WTC11 (cell line): ENCODE data around the gene MED12. TPM values are rescaled to one million over a fixed set of nuclear protein-coding genes. Genes with fewer than 3 reads are reported as not detected.

Experiments used
- ATAC-seq: fragments of 200-7000 bp; cut with Tn5 transposase; 2 replicates; pipeline ENCODE4 v1.10.0; 2021; ENCODE audit warnings: mild to moderate bottlenecking, moderate library complexity
- CTCF ChIA-PET: fragments of 300-600 bp; sonication (Branson Sonifier 250); formaldehyde crosslinking; loops from one replicate; lab custom pipeline; 2021; ENCODE audit warnings: antibody characterized with exemption; lab: Charles Lee
- POLR2A ChIA-PET: fragments of 350-600 bp; sonication (Branson Sonifier 250); formaldehyde crosslinking; loops from one replicate; lab custom pipeline; 2021; ENCODE audit warnings: antibody characterized with exemption; lab: Charles Lee
- DNase-seq: peaks from one replicate; pipeline ENCODE4 v3.0.0; 2021; ENCODE audit warnings: low spot score
- H3K27ac Mint-ChIP-seq: 2 replicates; pipeline ENCODE4 v1.8.0; 2021; ENCODE audit warnings: mixed read lengths
- H3K27me3 Mint-ChIP-seq: 2 replicates; pipeline ENCODE4 v1.8.0; 2021; ENCODE audit warnings: low read depth, mild to moderate bottlenecking, moderate library complexity, mixed read lengths
- H3K36me3 Mint-ChIP-seq: 2 replicates; pipeline ENCODE4 v1.8.0; 2021; ENCODE audit warnings: mixed read lengths
- H3K4me1 Mint-ChIP-seq: 2 replicates; pipeline ENCODE4 v1.8.0; 2022; ENCODE audit warnings: mixed read lengths
- H3K4me3 Mint-ChIP-seq: 2 replicates; pipeline ENCODE4 v1.8.0; 2021; ENCODE audit warnings: mild to moderate bottlenecking, moderate library complexity, mixed read lengths
- H3K9me3 Mint-ChIP-seq: 2 replicates; pipeline ENCODE4 v1.8.0; 2021; ENCODE audit warnings: mixed read lengths
- E2F5 ChIP-seq: sonication (generic); formaldehyde crosslinking; IDR thresholded peaks from 2 replicates; pipeline ENCODE4 v1.8.1; 2022; ENCODE audit warnings: mild to moderate bottlenecking, moderate library complexity, missing genetic modification reagents
- EMX1 ChIP-seq: fragments of 250-450 bp; sonication (Bioruptor Pico); IDR thresholded peaks from 2 replicates; pipeline ENCODE4 v1.8.0; 2021; ENCODE audit warnings: mild to moderate bottlenecking
- FOXP1 ChIP-seq: sonication (generic); formaldehyde crosslinking; IDR thresholded peaks from 2 replicates; pipeline ENCODE4 v1.8.0; 2022; ENCODE audit warnings: missing genetic modification reagents, mild to moderate bottlenecking, moderate library complexity, borderline replicate concordance
- FOXP4 ChIP-seq: sonication (generic); formaldehyde crosslinking; IDR thresholded peaks from 2 replicates; pipeline ENCODE4 v1.8.0; 2022; ENCODE audit warnings: mild to moderate bottlenecking, missing genetic modification reagents
- GRHL2 ChIP-seq: fragments of 250-450 bp; sonication (Bioruptor Pico); IDR thresholded peaks from 2 replicates; pipeline ENCODE4 v1.8.0; 2022; ENCODE audit warnings: mild to moderate bottlenecking, moderate library complexity; ENCODE audit not compliant: insufficient replicate concordance, severe bottlenecking
- HMGXB4 ChIP-seq: sonication (generic); formaldehyde crosslinking; IDR thresholded peaks from 2 replicates; pipeline ENCODE4 v1.8.1; 2023; ENCODE audit warnings: mild to moderate bottlenecking, moderate library complexity, missing genetic modification reagents
- IRF2 ChIP-seq: sonication (generic); formaldehyde crosslinking; IDR thresholded peaks from 2 replicates; pipeline ENCODE4 v1.8.0; 2022; ENCODE audit warnings: low read depth, missing genetic modification reagents, borderline replicate concordance
- JAZF1 ChIP-seq: fragments of 250-450 bp; sonication (Bioruptor Pico); IDR thresholded peaks from 2 replicates; pipeline ENCODE4 v1.9.0; 2021; ENCODE audit warnings: moderate library complexity, mild to moderate bottlenecking, inconsistent platforms
- PRRX2 ChIP-seq: fragments of 250-450 bp; sonication (Bioruptor Pico); IDR thresholded peaks from 2 replicates; pipeline ENCODE4 v1.8.0; 2021; ENCODE audit warnings: mild to moderate bottlenecking
- SMAD3 ChIP-seq: sonication (generic); formaldehyde crosslinking; IDR thresholded peaks from 2 replicates; pipeline ENCODE4 v1.8.0; 2022; ENCODE audit warnings: missing genetic modification reagents, mild to moderate bottlenecking, borderline replicate concordance
- SOX15 ChIP-seq: fragments of 250-450 bp; sonication (Bioruptor Pico); IDR thresholded peaks from 2 replicates; pipeline ENCODE4 v1.9.0; 2021; ENCODE audit warnings: mild to moderate bottlenecking
- ZBTB21 ChIP-seq: sonication (generic); formaldehyde crosslinking; IDR thresholded peaks from 2 replicates; pipeline ENCODE4 v1.8.1; 2023; ENCODE audit warnings: mild to moderate bottlenecking, missing genetic modification reagents, borderline replicate concordance
- ZNF317 ChIP-seq: sonication (generic); formaldehyde crosslinking; IDR thresholded peaks from 2 replicates; pipeline ENCODE4 v1.8.1; 2023; ENCODE audit warnings: low read depth, mild to moderate bottlenecking, moderate library complexity, missing genetic modification reagents, borderline replicate concordance
- ZNF416 ChIP-seq: fragments of 250-450 bp; sonication (Bioruptor Pico); IDR thresholded peaks from 2 replicates; pipeline ENCODE4 v1.9.0; 2021; ENCODE audit warnings: mild to moderate bottlenecking, inconsistent platforms
- ZNF671 ChIP-seq: fragments of 250-450 bp; sonication (Bioruptor Pico); IDR thresholded peaks from 2 replicates; pipeline ENCODE4 v1.8.0; 2021; ENCODE audit warnings: mild to moderate bottlenecking
- total RNA-seq: library from RNA; stranded (reverse); gene quantifications from 3 replicates; pipeline ENCODE4 v1.2.3, GENCODE V29; 2021
- TF ChIP-seq, protein P1 (sequence below): fragments of 200-600 bp; IDR thresholded peaks from 2 replicates; pipeline ENCODE4 v1.8.0; 2022; ENCODE audit warnings: antibody characterized with exemption
- TF ChIP-seq, protein P2 (sequence below): sonication (generic); formaldehyde crosslinking; IDR thresholded peaks from 2 replicates; pipeline ENCODE4 v1.8.1; 2022; ENCODE audit warnings: low read depth, missing genetic modification reagents, borderline replicate concordance
- TF ChIP-seq, protein P3 (sequence below): fragments of 250-450 bp; sonication (Bioruptor Pico); IDR thresholded peaks from 2 replicates; pipeline ENCODE4 v1.8.0; 2021; ENCODE audit warnings: mild to moderate bottlenecking
- TF ChIP-seq, protein P4 (sequence below): sonication (generic); formaldehyde crosslinking; IDR thresholded peaks from 2 replicates; pipeline ENCODE4 v1.8.0; 2023; ENCODE audit warnings: missing genetic modification reagents

MED12 gene
- total RNA-seq, 1 experiment from 2014 or later, result 35.6 TPM

DNA sequence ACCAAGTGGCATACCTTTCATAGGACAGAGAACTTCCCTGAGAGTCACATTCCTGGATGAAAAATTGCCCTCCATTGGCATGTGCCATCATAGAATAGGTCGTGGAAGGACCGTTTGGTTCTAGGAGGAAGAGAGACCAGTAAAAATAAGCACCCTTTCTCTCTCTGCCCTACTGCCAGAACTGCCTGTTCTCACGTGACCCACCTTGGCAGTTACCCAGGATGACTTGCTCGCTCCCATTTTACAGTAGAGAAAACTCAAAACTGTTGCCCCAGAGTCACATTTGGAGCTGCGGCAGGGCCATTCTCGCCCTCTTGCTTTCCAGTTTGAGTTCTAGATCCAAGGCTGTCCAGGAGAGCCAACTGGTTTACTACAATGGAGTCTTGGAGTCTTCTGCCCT lies 25.1 kb downstream of the MED12 start:
- TF ChIP-seq ZBTB21 (CRISPR knock-in tag), result no peak
- no peak for TF ChIP-seq SMAD3 (CRISPR knock-in tag)
- TF ChIP-seq ZNF671 (CRISPR knock-in tag), result no peak
- TF ChIP-seq, all 79 proteins: peak for 0
- CTCF ChIA-PET, result no interaction called here
- POLR2A ChIA-PET, result interaction anchor here (1.4 kb wide), 1 partner anchor 25 kb away, joined by 4 read pairs; the partner anchor contains the start of gene MED12
- Mint-ChIP-seq H3K27me3 (no peaks in the 10 kb centered on the region), H3K9me3 (no peaks in the 10 kb centered on the region), H3K27ac (no peak overlapping the region), H3K4me1 (peaks cover 20% of the 10 kb centered on the region), H3K4me3 (no peak overlapping the region), H3K36me3 (peaks cover 8% of the 10 kb centered on the region)
- ATAC-seq, result no peak
- no peak for DNase-seq

DNA sequence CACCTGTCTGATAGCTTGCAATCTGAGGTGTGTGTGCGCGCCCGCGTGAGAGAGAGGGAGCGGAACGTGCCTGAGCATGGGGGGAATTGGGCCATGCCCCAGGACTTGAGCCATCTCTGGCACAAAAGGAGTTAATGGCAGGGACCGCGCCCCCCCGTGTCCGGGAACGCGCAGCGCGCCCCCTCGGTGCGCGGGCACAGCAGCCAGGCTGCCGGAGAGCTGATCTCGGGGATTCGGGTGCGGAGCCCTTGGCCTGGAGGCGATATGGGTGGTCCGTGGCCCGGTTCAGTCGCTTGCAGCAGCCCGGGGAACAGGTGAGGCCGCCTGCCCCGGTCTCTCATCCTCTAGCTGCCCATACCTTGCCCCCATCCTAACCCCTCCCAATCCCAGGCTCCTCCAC lies 26.3 kb downstream of the MED12 start, which contains the start of gene NLGN3:
TSS of gene NLGN3 (plus strand) at position 191 of the 400 bp plus-strand sequence. CDS start 2,909 bp downstream, outside the sequence.
- ATAC-seq (peak; percentile 33), DNase-seq (peak; percentile 49)
- Mint-ChIP-seq H3K9me3 (no peaks in the 10 kb centered on the region), H3K36me3 (no peaks in the 10 kb centered on the region), H3K4me3 (peak within 1 kb of the TSS; percentile 78), H3K27ac (no peak within 1 kb of the TSS), H3K4me1 (peaks cover 20% of the 10 kb centered on the region), H3K27me3 (no peaks in the 10 kb centered on the region)
- POLR2A ChIA-PET, result interaction anchor here (0.5 to 1.4 kb wide), 3 partner anchors 26 to 80 kb away, joined by 3 to 4 read pairs (median 4); partner anchors contain the start of gene MED12
- TF ChIP-seq ZNF416, result 0 out of 2 replicates have a peak, but pooled peaks have one; percentile 28
- no peak for TF ChIP-seq FOXP1 (CRISPR knock-in tag)
- CTCF ChIA-PET, result no interaction called here

DNA sequence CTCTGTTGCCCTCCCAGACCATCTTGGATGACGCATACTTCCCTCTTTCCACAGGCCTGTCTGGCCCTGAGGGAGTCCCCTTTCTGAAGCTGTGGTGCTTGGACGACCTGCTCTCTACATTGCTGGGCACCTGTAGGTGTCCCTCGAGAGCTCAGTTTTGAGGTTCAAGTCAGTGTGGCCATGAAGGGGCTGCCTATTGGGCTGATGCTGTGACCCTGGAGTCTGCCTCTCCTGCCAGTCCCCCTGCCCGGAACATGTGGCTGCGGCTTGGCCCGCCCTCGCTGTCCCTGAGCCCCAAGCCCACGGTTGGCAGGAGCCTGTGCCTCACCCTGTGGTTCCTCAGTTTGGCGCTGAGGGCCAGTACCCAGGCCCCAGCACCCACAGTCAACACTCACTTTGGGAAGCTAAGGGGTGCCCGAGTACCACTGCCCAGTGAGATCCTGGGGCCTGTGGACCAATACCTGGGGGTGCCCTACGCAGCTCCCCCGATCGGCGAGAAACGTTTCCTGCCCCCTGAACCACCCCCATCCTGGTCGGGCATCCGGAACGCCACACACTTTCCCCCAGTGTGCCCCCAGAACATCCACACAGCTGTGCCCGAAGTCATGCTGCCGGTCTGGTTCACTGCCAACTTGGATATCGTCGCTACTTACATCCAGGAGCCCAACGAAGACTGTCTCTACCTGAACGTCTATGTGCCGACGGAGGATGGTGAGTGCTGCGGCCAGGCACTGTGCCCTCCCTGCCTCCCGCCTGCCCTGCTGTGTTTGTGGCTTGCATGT lies 29.3 kb downstream of the MED12 start:
- Mint-ChIP-seq H3K36me3 (no peaks in the 10 kb centered on the region), H3K9me3 (no peaks in the 10 kb centered on the region), H3K27ac (no peak overlapping the region), H3K27me3 (no peaks in the 10 kb centered on the region), H3K4me3 (no peak overlapping the region), H3K4me1 (peaks cover 20% of the 10 kb centered on the region)
- ChIA-PET POLR2A (interaction anchor here (1.0 kb wide), 2 partner anchors 35 to 106 kb away, joined by 3 to 4 read pairs; partner anchors contain the start of gene ZMYM3), CTCF (interaction anchor here (0.5 to 1.4 kb wide), 3 partner anchors 34 to 483 kb away, joined by 3 to 7 read pairs (median 3); partner anchors contain the start of gene NONO)
- peak; percentile 21; the same call in 1 of the 2 replicates for ATAC-seq
- no peak for DNase-seq
- TF ChIP-seq GRHL2 (no peak), JAZF1 (CRISPR knock-in tag) (no peak), ZNF416 (no peak), ZNF317 (no peak), E2F5 (CRISPR knock-in tag) (no peak), FOXP4 (CRISPR knock-in tag) (no peak), HMGXB4 (CRISPR knock-in tag) (no peak), SOX15 (no peak), IRF2 (CRISPR knock-in tag) (no peak), EMX1 (CRISPR knock-in tag) (no peak), PRRX2 (CRISPR knock-in tag) (no peak)
- TF ChIP-seq, protein P1, sequence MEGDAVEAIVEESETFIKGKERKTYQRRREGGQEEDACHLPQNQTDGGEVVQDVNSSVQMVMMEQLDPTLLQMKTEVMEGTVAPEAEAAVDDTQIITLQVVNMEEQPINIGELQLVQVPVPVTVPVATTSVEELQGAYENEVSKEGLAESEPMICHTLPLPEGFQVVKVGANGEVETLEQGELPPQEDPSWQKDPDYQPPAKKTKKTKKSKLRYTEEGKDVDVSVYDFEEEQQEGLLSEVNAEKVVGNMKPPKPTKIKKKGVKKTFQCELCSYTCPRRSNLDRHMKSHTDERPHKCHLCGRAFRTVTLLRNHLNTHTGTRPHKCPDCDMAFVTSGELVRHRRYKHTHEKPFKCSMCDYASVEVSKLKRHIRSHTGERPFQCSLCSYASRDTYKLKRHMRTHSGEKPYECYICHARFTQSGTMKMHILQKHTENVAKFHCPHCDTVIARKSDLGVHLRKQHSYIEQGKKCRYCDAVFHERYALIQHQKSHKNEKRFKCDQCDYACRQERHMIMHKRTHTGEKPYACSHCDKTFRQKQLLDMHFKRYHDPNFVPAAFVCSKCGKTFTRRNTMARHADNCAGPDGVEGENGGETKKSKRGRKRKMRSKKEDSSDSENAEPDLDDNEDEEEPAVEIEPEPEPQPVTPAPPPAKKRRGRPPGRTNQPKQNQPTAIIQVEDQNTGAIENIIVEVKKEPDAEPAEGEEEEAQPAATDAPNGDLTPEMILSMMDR, result no peak
- TF ChIP-seq, protein P2, sequence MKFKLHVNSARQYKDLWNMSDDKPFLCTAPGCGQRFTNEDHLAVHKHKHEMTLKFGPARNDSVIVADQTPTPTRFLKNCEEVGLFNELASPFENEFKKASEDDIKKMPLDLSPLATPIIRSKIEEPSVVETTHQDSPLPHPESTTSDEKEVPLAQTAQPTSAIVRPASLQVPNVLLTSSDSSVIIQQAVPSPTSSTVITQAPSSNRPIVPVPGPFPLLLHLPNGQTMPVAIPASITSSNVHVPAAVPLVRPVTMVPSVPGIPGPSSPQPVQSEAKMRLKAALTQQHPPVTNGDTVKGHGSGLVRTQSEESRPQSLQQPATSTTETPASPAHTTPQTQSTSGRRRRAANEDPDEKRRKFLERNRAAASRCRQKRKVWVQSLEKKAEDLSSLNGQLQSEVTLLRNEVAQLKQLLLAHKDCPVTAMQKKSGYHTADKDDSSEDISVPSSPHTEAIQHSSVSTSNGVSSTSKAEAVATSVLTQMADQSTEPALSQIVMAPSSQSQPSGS (CRISPR knock-in tag), result no peak
- TF ChIP-seq, protein P3, sequence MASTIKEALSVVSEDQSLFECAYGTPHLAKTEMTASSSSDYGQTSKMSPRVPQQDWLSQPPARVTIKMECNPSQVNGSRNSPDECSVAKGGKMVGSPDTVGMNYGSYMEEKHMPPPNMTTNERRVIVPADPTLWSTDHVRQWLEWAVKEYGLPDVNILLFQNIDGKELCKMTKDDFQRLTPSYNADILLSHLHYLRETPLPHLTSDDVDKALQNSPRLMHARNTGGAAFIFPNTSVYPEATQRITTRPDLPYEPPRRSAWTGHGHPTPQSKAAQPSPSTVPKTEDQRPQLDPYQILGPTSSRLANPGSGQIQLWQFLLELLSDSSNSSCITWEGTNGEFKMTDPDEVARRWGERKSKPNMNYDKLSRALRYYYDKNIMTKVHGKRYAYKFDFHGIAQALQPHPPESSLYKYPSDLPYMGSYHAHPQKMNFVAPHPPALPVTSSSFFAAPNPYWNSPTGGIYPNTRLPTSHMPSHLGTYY (CRISPR knock-in tag), result no peak
- TF ChIP-seq, protein P4, sequence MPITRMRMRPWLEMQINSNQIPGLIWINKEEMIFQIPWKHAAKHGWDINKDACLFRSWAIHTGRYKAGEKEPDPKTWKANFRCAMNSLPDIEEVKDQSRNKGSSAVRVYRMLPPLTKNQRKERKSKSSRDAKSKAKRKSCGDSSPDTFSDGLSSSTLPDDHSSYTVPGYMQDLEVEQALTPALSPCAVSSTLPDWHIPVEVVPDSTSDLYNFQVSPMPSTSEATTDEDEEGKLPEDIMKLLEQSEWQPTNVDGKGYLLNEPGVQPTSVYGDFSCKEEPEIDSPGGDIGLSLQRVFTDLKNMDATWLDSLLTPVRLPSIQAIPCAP (CRISPR knock-in tag), result no peak
